Stimulated activated CD4-positive, alpha-beta T cell treated with anti-CD3 and anti-CD28 coated beads, Interleukin-15, amount 100 ng/mL, for 48 hours (primary cell): ENCODE results near the gene SACM1L.
A peak's percentile ranks its signal among the peaks of the same experiment; 100 is the strongest.
"Not testable (repeated sequence)": the region's sequence is repeated elsewhere in the genome, so short reads cannot be mapped to it uniquely, and the experiment has no call there.

Experiments used
- DNase-seq, 2 donors: peaks; one replicate each; pipeline ENCODE4 v3.0.0-alpha.2; 2020; ENCODE audit warnings: low read depth in 2 of 2

Gene SACM1L

GRCh38 chr3:45667569-45667934 lies 21.6 kb upstream of the SACM1L start:
- DNase-seq, result no peak

- DNase-seq, result no peak
Measured at GRCh38 chr3:45670436-45670835, 18.8 kb upstream of the SACM1L start.

DNA sequence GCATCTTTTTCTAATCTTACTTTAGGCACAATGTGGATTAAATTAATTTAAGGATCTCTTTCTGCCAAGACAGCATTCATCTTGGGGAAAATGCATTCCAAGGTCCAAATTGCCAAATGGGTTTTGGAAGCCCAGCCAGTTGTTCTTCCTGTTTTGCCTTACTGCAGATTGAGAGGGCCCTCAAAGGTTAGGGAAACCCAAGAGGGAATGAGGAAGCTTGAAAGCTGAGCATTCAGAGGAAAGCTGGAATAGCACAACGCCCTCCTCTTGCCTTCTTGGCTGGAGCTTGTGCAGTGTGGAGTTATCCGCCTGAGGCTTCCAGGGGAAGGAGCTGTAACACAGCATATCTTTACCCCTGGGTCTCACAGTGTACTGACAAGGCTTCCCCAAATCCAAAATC lies 18.2 kb upstream of the SACM1L start:
- no peak for DNase-seq

GRCh38 chr3:45673273-45673672 lies 15.9 kb upstream of the SACM1L start:
- no peak for DNase-seq

DNA sequence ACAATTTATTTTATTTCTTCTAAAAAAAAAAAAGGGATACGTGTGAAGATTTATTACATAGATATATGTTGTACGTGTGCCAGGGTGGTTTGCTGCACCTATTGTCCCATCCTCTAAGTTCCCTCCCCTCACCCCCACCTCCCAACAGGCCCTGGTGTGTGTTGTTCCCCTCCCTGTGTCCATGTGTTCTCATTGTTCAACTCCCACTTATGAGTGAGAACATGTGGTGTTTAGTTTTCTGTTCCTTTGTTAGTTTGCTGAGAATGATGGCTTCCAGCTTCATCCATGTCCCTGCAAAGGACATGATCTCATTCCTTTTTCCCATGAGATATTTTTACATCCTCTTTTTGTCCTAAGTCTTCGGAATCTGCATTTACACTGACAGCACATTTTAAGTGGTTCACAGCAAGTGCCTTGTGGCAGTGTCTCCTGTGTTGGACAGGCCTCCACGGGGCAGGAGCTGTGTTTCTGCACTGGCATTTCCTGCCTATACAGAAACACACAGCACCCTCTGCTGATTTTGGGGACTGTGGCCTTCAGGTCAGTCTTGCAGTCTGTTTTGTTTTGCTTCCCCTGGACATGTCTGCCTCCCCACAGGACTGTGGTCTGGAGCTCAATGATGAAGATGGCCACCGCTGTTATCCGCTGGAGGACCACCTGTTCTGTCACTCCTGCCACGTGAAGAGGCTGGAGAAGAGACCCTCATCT lies 12.7 kb upstream of the SACM1L start:
- no peak for DNase-seq

DNA sequence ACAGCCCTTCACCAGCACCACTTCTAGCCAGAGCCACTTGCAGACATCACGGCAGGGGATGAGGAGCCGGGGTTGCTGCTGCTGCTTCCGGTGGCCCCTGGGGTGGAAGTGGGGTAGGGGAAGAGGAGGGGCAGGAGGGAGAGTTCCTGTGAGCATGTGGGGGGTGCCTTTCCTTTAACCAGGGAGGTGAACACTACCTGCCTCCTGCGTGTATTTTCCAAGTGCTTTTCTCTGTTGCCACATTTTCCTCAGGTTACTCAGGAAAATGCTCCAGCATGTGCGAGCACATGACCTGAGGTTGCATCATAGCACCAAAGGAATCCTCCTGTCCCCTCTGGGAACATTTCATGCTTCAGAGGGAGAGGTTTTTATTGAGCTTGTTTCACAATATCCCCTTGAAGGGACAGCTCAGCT lies 12.2 kb upstream of the SACM1L start:
- peak in 1 of 2 donors; percentile 34 for DNase-seq

GRCh38 chr3:45677841-45678240 lies 11.4 kb upstream of the SACM1L start:
- DNase-seq, result no peak

DNA sequence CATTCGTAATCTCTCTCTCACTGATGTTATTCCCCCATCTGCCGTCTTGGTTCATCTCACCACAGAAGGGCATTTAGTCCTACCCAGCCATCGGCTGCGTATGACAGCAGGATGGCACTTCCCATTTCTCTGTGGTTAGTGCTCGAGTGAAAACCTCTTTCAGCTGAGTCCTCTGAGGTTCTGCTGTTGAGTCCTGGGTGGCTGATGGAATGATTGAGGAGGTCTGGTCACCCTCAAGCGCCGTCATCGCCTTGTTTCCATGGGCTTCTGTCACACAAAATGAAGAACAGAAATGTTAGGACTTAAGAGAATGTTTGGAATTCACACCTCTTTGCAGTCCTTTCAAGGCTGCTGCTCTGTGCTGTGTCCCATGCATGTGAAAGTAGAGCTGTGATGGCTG lies 9.4 kb upstream of the SACM1L start:
- no peak for DNase-seq

- DNase-seq, result no peak
Measured at GRCh38 chr3:45681221-45681620, 8.0 kb upstream of the SACM1L start.

- DNase-seq, result no peak
Measured at GRCh38 chr3:45681846-45682245, 7.3 kb upstream of the SACM1L start.

- DNase-seq, result no peak
Measured at GRCh38 chr3:45682311-45682710, 6.9 kb upstream of the SACM1L start.

GRCh38 chr3:45682786-45683185 lies 6.4 kb upstream of the SACM1L start:
- no peak for DNase-seq

GRCh38 chr3:45683417-45684326 lies 5.5 kb upstream of the SACM1L start:
- no peak for DNase-seq

GRCh38 chr3:45684327-45684892 lies 4.8 kb upstream of the SACM1L start:
- no peak for DNase-seq

GRCh38 chr3:45685722-45686121 lies 3.5 kb upstream of the SACM1L start:
- DNase-seq, result not testable (repeated sequence)

GRCh38 chr3:45686850-45687249 lies 2.3 kb upstream of the SACM1L start:
- no peak for DNase-seq

DNA sequence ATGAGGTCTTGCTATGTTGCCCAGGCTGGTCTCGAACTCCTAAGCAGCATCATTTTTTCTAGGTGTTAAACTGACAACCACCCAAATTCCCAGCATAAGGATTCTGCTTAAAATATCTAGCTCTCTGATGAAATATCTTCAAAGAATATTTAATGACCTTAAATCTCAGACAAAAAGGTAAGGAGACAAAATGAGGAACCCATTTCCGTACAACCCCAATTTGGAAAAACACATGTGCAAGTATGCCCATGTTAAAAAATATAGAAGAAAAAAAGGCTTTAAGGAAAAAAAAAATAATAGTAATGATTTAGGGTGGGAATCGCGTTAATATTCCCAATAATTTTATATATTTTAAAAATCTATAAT lies 1.4 kb upstream of the SACM1L start:
- DNase-seq, result no peak

GRCh38 chr3:45688194-45688881 lies 858 bp upstream of the SACM1L start:
- DNase-seq, result no peak

DNA sequence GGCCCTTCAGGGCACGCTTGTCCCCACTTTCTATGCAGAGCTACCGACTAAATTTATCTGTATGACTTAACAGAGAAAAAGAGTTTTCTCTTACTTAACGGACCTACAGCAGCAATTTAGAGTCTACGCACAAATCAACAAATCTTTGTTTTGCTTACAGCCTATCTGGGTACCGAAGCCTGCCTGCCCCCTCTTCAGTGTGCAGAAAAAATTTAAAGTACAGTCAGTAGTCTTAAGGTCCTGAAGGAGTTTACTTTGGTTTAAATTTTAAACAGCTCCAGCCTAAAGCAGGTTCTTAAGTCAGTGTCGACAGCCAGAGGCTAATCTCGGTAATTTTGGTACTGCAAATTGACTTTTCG lies 570 bp downstream of the SACM1L start:
- no peak for DNase-seq

DNA sequence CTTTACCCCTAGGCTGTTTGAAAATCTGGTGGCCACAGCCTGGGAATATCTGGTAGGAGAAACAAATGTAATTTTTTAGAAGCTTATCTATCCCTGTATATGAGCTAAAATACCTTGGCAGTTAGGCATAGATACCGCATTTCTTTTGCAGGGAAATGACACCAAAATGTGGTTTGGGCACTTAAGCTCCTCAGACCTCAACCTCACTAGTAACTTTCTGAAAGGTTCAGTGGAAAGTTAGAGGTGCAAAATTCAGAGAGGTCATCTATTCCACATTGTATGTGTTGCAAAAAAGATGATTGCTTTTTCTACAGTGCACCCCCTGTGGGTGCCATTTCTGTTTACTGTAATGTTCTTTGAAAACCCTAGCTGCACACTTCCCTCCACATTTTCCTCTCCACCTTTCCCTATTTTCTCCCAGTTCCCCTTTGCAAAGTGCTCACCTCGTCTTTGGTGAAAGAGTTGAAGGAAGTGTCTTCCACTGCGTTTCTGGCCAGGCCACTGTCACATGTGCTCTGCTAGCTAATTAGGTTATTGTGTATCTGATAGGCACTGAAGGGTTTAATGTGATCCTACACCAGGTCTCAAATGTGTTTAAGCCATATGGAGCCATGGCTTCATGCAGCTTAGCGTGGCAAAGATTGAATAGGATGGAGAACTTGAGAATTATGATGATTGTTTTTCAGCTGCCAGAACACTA lies 1.3 kb downstream of the SACM1L start:
- DNase-seq, result no peak

DNA sequence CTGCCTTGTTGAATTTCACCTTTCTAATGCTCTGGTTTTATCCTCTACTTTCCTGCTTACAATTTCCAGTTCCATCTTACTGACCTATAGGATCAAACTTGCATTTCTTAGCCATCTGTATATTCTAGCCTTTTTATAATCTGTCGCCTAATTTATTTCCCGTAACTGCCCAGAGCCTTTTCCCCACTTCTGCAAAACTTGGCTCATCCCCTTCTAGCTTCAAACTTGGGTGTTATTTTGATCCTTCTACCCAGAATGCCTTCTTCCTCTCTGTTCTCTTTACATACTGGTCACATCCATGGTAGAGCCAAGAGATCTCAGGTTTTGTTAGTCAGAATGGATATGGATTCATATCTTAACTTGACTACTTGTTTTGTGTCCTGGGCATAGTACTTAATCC lies 2.6 kb downstream of the SACM1L start:
- no peak for DNase-seq

DNA sequence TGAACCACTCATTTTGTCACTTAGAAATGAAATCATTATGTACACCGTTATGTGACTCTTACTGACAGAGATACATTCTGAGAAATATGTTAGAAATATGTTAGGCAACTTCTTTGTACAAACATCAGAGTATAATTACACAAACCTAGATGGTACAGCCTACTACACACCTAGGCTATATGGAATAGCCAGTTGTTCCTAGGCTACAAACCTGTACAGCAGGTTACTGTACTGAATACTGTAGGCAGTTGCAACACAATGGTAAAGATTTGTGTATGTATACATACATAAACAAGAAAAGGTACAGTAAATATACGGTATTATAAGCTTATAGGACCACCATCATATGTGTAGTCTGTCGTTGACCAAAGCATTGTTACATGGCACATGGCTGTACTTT lies 3.7 kb downstream of the SACM1L start:
- DNase-seq, result no peak
